GM03348 (cell line): ENCODE data around the gene ALK.

Experiments used
- DNase-seq: peaks from one replicate; pipeline ENCODE4 v3.0.0; 2012; ENCODE audit warnings: low spot score

The ALK gene

GRCh38 chr2:29526587-29527586 lies 394.5 kb downstream of the ALK start:
- no peak for DNase-seq

GRCh38 chr2:29525921-29526320 lies 395.5 kb downstream of the ALK start:
- DNase-seq: no peak

GRCh38 chr2:29524652-29525051 lies 396.7 kb downstream of the ALK start:
- no peak for DNase-seq

GRCh38 chr2:29522951-29523669 lies 398.3 kb downstream of the ALK start:
- no peak for DNase-seq

- peak; percentile 27 for DNase-seq
Observed at GRCh38 chr2:29520001-29520400, 401.4 kb downstream of the ALK start.

GRCh38 chr2:29519338-29519925 lies 402.0 kb downstream of the ALK start:
- peak; percentile 74 for DNase-seq

GRCh38 chr2:29518646-29519337 lies 402.6 kb downstream of the ALK start:
- no peak for DNase-seq

- no peak for DNase-seq
Observed at GRCh38 chr2:29518010-29518409, 403.4 kb downstream of the ALK start.

GRCh38 chr2:29517413-29517812 lies 404.0 kb downstream of the ALK start:
- no peak for DNase-seq

GRCh38 chr2:29516767-29517166 lies 404.6 kb downstream of the ALK start:
- no peak for DNase-seq

- DNase-seq: no peak
Observed at GRCh38 chr2:29509878-29510277, 411.5 kb downstream of the ALK start.

GRCh38 chr2:29509397-29509796 lies 412.0 kb downstream of the ALK start:
- peak; percentile 31 for DNase-seq

- no peak for DNase-seq
Observed at GRCh38 chr2:29504746-29505145, 416.6 kb downstream of the ALK start.

GRCh38 chr2:29502460-29502911 lies 418.9 kb downstream of the ALK start:
- DNase-seq: peak; percentile 31

- no peak for DNase-seq
Observed at GRCh38 chr2:29497375-29497774, 424.0 kb downstream of the ALK start.

GRCh38 chr2:29496198-29496597 lies 425.2 kb downstream of the ALK start:
- no peak for DNase-seq

- peak; percentile 12 for DNase-seq
Observed at GRCh38 chr2:29495536-29496060, 425.8 kb downstream of the ALK start.

GRCh38 chr2:29495068-29495467 lies 426.3 kb downstream of the ALK start:
- DNase-seq: no peak

- no peak for DNase-seq
Observed at GRCh38 chr2:29492701-29493100, 428.7 kb downstream of the ALK start.

GRCh38 chr2:29490045-29490444 lies 431.3 kb downstream of the ALK start:
- no peak for DNase-seq

GRCh38 chr2:29489568-29489967 lies 431.8 kb downstream of the ALK start:
- DNase-seq: no peak
